Bronchial epithelial cell (primary cell): ENCODE results near the gene WFDC5. TPM values are rescaled to one million over a fixed set of nuclear protein-coding genes. Genes with fewer than 3 reads are reported as not detected.

Source experiments
- DNase-seq: peaks from one replicate; pipeline ENCODE4 v3.0.0-alpha.2; 2010; ENCODE audit warnings: low read depth
- FAIRE-seq: peaks from 2 replicates; lab custom pipeline; 2011; peaks lifted over from hg19 to GRCh38; lab: Jason Lieb, UNC
- H3K27me3 ChIP-seq: 2 replicates; pipeline ENCODE4 v1.5.1; 2011; ENCODE audit warnings: low read length; ENCODE audit not compliant: control insufficient read depth, insufficient read depth
- H3K36me3 ChIP-seq: 2 replicates; pipeline ENCODE4 v1.5.1; 2011; ENCODE audit warnings: low read length; ENCODE audit not compliant: control insufficient read depth, insufficient read depth
- H3K4me3 ChIP-seq: 2 replicates; pipeline ENCODE4 v1.5.1; 2011; ENCODE audit warnings: mild to moderate bottlenecking, low read depth, low read length, control low read depth
- CTCF ChIP-seq: IDR thresholded peaks from 2 replicates; pipeline ENCODE4 v1.5.1; 2011; ENCODE audit warnings: mild to moderate bottlenecking, moderate library complexity, low read length, control low read depth, inconsistent platforms; ENCODE audit not compliant: insufficient read depth, severe bottlenecking
- total RNA-seq: library from RNA; depleted of rRNA; stranded (reverse); fragments of >200 nt; gene quantifications from 2 replicates; pipeline ENCODE4 v1.2.1, GENCODE V29; 2014

WFDC5 gene
- total RNA-seq, 1 donor from 2014 or later = 0.79 TPM

DNA sequence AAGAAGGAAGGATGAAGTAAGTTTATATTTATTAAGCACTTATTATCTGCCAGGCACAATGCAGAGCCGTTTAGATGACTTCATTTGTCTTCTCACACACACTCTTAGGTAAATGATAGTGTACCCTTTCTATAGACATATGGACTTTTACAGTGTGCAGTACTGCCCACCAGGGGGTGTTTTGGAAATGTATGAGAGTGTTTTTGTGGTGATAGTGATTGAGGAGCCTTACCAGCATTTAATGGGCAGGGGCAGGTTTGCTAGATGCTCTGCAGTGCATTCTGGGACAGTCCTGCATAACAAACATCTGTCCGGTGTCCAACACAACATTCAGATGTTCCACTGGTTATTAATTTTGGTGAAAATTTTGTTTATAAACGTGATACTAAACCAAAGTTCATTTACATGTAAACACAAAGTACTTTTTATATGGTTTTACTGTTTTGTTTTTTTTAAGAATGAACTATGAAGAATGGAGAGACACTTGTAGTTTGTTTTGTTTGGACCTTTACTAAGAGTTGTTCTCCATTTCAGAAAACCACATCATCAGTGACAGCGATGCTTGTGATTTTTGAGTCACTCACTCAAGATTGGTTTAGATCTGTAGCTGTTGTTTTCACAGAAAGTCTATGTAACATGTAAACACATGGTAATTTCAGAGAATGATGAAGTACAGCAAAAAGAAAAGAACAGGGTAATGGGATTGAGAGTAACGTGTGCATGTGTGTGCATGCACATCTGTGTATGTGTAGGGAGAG, 33.9 kb downstream of the WFDC5 start:
- FAIRE-seq (no peak), DNase-seq (peak; percentile 28)
- Histone ChIP-seq H3K27me3 (no peaks in the 10 kb centered on the region), H3K36me3 (peaks cover 3% of the 10 kb centered on the region), H3K4me3 (no peak overlapping the region)
- peak; percentile 31 for TF ChIP-seq CTCF

DNA sequence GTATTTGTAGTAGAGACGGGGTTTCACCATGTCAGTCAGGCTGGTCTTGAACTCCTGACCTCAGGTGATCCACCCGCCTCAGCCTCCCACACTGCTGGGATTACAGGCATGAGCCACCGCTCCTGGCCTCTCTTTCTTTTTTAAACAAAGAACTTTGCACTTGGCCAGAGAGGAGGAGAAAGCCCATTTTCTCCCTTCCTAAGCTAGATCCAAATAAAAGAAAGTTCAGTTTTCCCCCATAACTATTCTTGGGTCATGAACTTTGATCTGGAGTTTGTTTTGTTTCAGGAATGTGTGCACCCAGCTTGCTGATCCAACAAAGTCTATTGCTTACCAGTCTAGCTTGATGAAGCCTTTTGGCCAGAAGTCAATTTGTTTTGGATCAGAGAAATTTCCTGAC, 37.4 kb downstream of the WFDC5 start:
- H3K36me3 ChIP-seq = peaks cover 10% of the 10 kb centered on the region
- DNase-seq = no peak
- no peak for FAIRE-seq
- no peaks in the 10 kb centered on the region for H3K27me3 ChIP-seq
- H3K4me3 ChIP-seq = no peak overlapping the region
- no peak for TF ChIP-seq CTCF

GRCh38 chr20:45073221-45073620, 41.8 kb downstream of the WFDC5 start:
- H3K36me3 ChIP-seq = peaks cover 10% of the 10 kb centered on the region
- DNase-seq = no peak
- no peaks in the 10 kb centered on the region for H3K27me3 ChIP-seq
- no peak for FAIRE-seq
- TF ChIP-seq CTCF = no peak
- no peak overlapping the region for H3K4me3 ChIP-seq

DNA sequence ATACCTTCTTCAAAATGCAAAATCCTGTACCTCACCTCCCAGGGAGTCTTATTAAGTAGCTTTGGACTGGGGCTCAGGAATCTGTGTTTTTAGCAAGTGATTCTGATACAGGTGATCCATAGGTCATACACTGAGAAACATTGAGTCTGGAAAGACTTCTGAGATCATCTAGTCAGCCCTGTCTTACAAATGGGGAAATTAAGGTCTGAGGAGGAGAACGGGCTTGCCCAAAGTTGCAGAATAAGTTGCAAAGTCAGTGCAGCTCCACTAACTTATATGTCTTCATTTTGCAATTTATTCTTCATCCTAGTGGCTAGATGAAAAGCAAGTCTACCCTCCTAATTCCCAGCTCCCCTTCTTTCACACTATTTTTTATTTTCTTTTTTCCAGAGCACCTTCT, 42.9 kb downstream of the WFDC5 start:
- DNase-seq = no peak
- no peak for TF ChIP-seq CTCF
- FAIRE-seq = no peak
- no peaks in the 10 kb centered on the region for H3K27me3 ChIP-seq
- no peak overlapping the region for H3K4me3 ChIP-seq
- H3K36me3 ChIP-seq = peaks cover 8% of the 10 kb centered on the region

GRCh38 chr20:45070932-45071632, 43.9 kb downstream of the WFDC5 start:
- no peak for FAIRE-seq
- no peak for TF ChIP-seq CTCF
- Histone ChIP-seq H3K27me3 (no peaks in the 10 kb centered on the region), H3K36me3 (peaks cover 8% of the 10 kb centered on the region), H3K4me3 (no peak overlapping the region)
- DNase-seq = peak; percentile 85
